Measurements from ENCODE around the gene NUBPL.

NUBPL gene

GRCh38 chr14:31559939-31560338, 1.3 kb upstream of the NUBPL start:
- H3K4me3 ChIP-seq (ENCODE audit: low read length) = no peak overlapping the region
- TF ChIP-seq CTCF (conservative IDR thresholded peaks at IDR 0.05; ENCODE audit: low read length) = no peak
- DNase-seq (ENCODE audit: low read depth) = no peak

GRCh38 chr14:31560759-31561154, 447 bp upstream of the NUBPL start:
- TF ChIP-seq CTCF (conservative IDR thresholded peaks at IDR 0.05; ENCODE audit: low read length) = no peak
- peak overlapping the region; percentile 82 for H3K4me3 ChIP-seq (ENCODE audit: low read length)
- DNase-seq (ENCODE audit: low read depth) = no peak

- no peak for TF ChIP-seq CTCF (conservative IDR thresholded peaks at IDR 0.05; ENCODE audit: low read length)
- no peak for DNase-seq (ENCODE audit: low read depth)
- H3K4me3 ChIP-seq (ENCODE audit: low read length) = no peak overlapping the region
Measured at GRCh38 chr14:31564194-31564593, 3.0 kb downstream of the NUBPL start.

- peak; percentile 57 for DNase-seq (ENCODE audit: low read depth)
- no peak overlapping the region for H3K4me3 ChIP-seq (ENCODE audit: low read length)
- no peak for TF ChIP-seq CTCF (conservative IDR thresholded peaks at IDR 0.05; ENCODE audit: low read length)
Measured at GRCh38 chr14:31566456-31566855, 5.3 kb downstream of the NUBPL start.

GRCh38 chr14:31567655-31568054, 6.5 kb downstream of the NUBPL start:
- no peak for DNase-seq (ENCODE audit: low read depth)
- H3K4me3 ChIP-seq (ENCODE audit: low read length) = no peak overlapping the region
- no peak for TF ChIP-seq CTCF (conservative IDR thresholded peaks at IDR 0.05; ENCODE audit: low read length)

- no peak overlapping the region for H3K4me3 ChIP-seq (ENCODE audit: low read length)
- peak; percentile 50 for DNase-seq (ENCODE audit: low read depth)
- no peak for TF ChIP-seq CTCF (conservative IDR thresholded peaks at IDR 0.05; ENCODE audit: low read length)
Measured at GRCh38 chr14:31568161-31568560, 7.0 kb downstream of the NUBPL start.

GRCh38 chr14:31568671-31569070, 7.5 kb downstream of the NUBPL start:
- no peak overlapping the region for H3K4me3 ChIP-seq (ENCODE audit: low read length)
- peak; percentile 57 for DNase-seq (ENCODE audit: low read depth)
- no peak for TF ChIP-seq CTCF (conservative IDR thresholded peaks at IDR 0.05; ENCODE audit: low read length)

All from AG10803 (cell line).